Measurements from ENCODE around the gene VSX1. TPM values are rescaled to one million over a fixed set of nuclear protein-coding genes. Genes with fewer than 3 reads are reported as not detected.

The VSX1 gene
- total RNA-seq, 2 donors from 2014 or later, result not detected

DNA sequence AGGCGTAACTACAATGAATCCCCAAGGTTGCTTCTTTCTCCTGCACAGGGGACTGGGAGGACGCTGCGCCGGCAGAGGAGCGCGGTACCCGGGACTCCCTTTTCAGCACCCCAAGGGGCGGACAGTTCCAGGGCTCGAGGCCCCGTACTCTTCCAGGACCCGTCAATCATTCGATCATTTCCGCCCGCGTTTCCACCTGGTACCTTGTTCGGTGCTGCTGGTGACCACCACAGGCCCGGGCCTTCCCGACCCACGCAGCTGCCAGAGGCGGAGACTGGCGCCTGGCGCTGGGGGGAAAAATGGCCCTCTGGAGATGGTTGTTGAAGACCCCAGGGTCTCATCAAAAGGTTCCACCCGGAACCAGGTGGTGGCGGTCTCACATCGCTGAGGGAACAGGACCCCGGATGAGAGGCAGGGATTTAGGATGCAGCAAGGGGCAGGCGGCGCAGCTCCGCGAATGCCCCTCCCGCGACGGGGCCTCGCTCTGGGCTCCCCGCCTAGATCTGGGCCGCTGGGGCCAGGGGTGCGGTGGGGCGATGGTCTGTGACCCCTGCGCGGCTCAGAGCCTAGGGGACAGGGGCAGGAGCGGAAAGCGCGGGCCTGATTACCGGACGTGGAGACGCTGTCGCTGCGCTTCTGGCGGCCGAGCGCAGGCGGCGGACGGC, 744 bp downstream of the VSX1 start:
- Histone ChIP-seq H3K9me3 (no peaks in the 10 kb centered on the region), H3K27ac (no peak overlapping the region), H3K27me3 (peaks cover 24 to 48% of the 10 kb centered on the region in 2 donors), H3K36me3 (no peaks in the 10 kb centered on the region), H3K4me3 (peak overlapping the region in 1 of 2 donors; percentile 14), H3K4me1 (peaks cover 0 to 44% of the 10 kb centered on the region in 2 donors)
- TF ChIP-seq, protein P1, sequence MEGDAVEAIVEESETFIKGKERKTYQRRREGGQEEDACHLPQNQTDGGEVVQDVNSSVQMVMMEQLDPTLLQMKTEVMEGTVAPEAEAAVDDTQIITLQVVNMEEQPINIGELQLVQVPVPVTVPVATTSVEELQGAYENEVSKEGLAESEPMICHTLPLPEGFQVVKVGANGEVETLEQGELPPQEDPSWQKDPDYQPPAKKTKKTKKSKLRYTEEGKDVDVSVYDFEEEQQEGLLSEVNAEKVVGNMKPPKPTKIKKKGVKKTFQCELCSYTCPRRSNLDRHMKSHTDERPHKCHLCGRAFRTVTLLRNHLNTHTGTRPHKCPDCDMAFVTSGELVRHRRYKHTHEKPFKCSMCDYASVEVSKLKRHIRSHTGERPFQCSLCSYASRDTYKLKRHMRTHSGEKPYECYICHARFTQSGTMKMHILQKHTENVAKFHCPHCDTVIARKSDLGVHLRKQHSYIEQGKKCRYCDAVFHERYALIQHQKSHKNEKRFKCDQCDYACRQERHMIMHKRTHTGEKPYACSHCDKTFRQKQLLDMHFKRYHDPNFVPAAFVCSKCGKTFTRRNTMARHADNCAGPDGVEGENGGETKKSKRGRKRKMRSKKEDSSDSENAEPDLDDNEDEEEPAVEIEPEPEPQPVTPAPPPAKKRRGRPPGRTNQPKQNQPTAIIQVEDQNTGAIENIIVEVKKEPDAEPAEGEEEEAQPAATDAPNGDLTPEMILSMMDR (IDR thresholded peaks at IDR 0.05), result peak in 1 of 2 donors; percentile 12
- peak; percentile 42 for DNase-seq (ENCODE audit: low spot score)

DNA sequence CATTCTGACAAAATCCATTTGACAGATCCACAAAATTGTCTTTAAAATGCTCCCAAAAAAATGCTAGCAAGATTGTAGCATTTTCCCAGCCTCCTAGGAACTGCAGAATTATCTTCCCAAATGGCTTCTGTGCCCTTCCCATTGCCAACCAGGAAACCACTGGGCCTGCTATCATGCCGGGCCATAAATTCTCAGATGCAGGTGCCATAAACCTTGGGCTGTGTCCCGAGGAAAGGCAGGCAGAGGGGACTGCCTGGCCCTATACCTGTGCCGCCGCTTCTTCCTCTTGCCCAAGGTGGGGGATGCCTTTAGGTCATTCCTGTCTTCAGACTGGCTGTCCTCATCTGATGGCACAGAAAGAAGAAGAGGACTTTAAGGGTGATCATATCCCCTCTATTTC, 2.8 kb downstream of the VSX1 start:
- TF ChIP-seq, protein P1 (IDR thresholded peaks at IDR 0.05), result no peak
- Histone ChIP-seq H3K4me1 (peaks cover 0 to 36% of the 10 kb centered on the region in 2 donors), H3K36me3 (no peaks in the 10 kb centered on the region), H3K9me3 (no peaks in the 10 kb centered on the region), H3K27ac (no peak overlapping the region), H3K27me3 (peaks cover 13 to 34% of the 10 kb centered on the region in 2 donors), H3K4me3 (no peak overlapping the region)
- peak; percentile 4 for DNase-seq (ENCODE audit: low spot score)

- H3K36me3 ChIP-seq, result no peaks in the 10 kb centered on the region
- H3K27ac ChIP-seq, result no peak overlapping the region
- TF ChIP-seq, protein P1 (IDR thresholded peaks at IDR 0.05), result no peak
- H3K9me3 ChIP-seq, result no peaks in the 10 kb centered on the region
- no peak overlapping the region for H3K4me3 ChIP-seq
- H3K27me3 ChIP-seq, result peaks cover 10 to 29% of the 10 kb centered on the region in 2 donors
- H3K4me1 ChIP-seq, result peaks cover 0 to 31% of the 10 kb centered on the region in 2 donors
- DNase-seq (ENCODE audit: low spot score), result no peak
These were observed 3.3 kb downstream of the VSX1 start for GRCh38 chr20:25078662-25079061.

- DNase-seq (ENCODE audit: low spot score), result peak; percentile 60
- H3K27me3 ChIP-seq, result peaks cover 3 to 20% of the 10 kb centered on the region in 2 donors
- H3K27ac ChIP-seq, result no peak overlapping the region
These were observed 4.3 kb downstream of the VSX1 start for GRCh38 chr20:25077610-25078169.

GRCh38 chr20:25076731-25077609, 5.0 kb downstream of the VSX1 start:
- Histone ChIP-seq H3K27me3 (peaks cover 3 to 17% of the 10 kb centered on the region in 2 donors), H3K4me1 (peaks cover 0 to 20% of the 10 kb centered on the region in 2 donors), H3K36me3 (no peaks in the 10 kb centered on the region), H3K4me3 (peak overlapping the region in 1 of 2 donors; percentile 40), H3K27ac (no peak overlapping the region), H3K9me3 (no peaks in the 10 kb centered on the region)
- TF ChIP-seq, protein P1 (IDR thresholded peaks at IDR 0.05), result peak in 1 of 2 donors; percentile 35
- peak; percentile 50 for DNase-seq (ENCODE audit: low spot score)

More at GRCh38 chr20:25077610-25078169, 4.3 kb downstream of the VSX1 start:
- TF ChIP-seq, protein P1 (IDR thresholded peaks at IDR 0.05), result no peak
- Histone ChIP-seq H3K4me3 (peak overlapping the region in 1 of 2 donors; percentile 40), H3K36me3 (no peaks in the 10 kb centered on the region), H3K4me1 (peaks cover 0 to 21% of the 10 kb centered on the region in 2 donors), H3K9me3 (no peaks in the 10 kb centered on the region)

All from right atrium auricular region (tissue), 2 donors.